ENCODE measurements around the gene COL5A2.

The COL5A2 gene

GRCh38 chr2:189046320-189046719 is 133.2 kb downstream of the COL5A2 start:
- DNase-seq, result no peak

- no peak for DNase-seq
These were observed 133.7 kb downstream of the COL5A2 start for GRCh38 chr2:189045836-189046235.

- no peak for DNase-seq
These were observed 142.0 kb downstream of the COL5A2 start for GRCh38 chr2:189037518-189037917.

- DNase-seq, result no peak
These were observed 154.5 kb downstream of the COL5A2 start for GRCh38 chr2:189024901-189025618.

GRCh38 chr2:189022492-189022891 is 157.1 kb downstream of the COL5A2 start:
- no peak for DNase-seq

GRCh38 chr2:189022053-189022481 is 157.5 kb downstream of the COL5A2 start:
- DNase-seq, result no peak

GRCh38 chr2:189020179-189020578 is 159.4 kb downstream of the COL5A2 start:
- no peak for DNase-seq

GRCh38 chr2:189018631-189019030 is 160.9 kb downstream of the COL5A2 start:
- DNase-seq, result no peak

GRCh38 chr2:189016311-189016861 is 163.2 kb downstream of the COL5A2 start:
- DNase-seq, result no peak

GRCh38 chr2:189015359-189015758 is 164.2 kb downstream of the COL5A2 start:
- DNase-seq, result no peak

GRCh38 chr2:189014449-189015138 is 165.0 kb downstream of the COL5A2 start:
- no peak for DNase-seq

- DNase-seq, result no peak
These were observed 165.7 kb downstream of the COL5A2 start for GRCh38 chr2:189013671-189014448.

GRCh38 chr2:189013031-189013430 is 166.5 kb downstream of the COL5A2 start:
- no peak for DNase-seq

GRCh38 chr2:189012351-189012750 is 167.2 kb downstream of the COL5A2 start:
- no peak for DNase-seq

GRCh38 chr2:189010536-189010935 is 169.0 kb downstream of the COL5A2 start:
- no peak for DNase-seq

GRCh38 chr2:189008555-189009262 is 170.9 kb downstream of the COL5A2 start:
- no peak for DNase-seq

GRCh38 chr2:189002079-189002478 is 177.5 kb downstream of the COL5A2 start:
- DNase-seq, result no peak

- no peak for DNase-seq
These were observed 179.3 kb downstream of the COL5A2 start for GRCh38 chr2:189000221-189000620.

GRCh38 chr2:188997263-188997662 is 182.3 kb downstream of the COL5A2 start:
- DNase-seq, result no peak

- DNase-seq, result no peak
These were observed 186.3 kb downstream of the COL5A2 start for GRCh38 chr2:188993247-188993646.

- no peak for DNase-seq
These were observed 192.7 kb downstream of the COL5A2 start for GRCh38 chr2:188986839-188987238.

- no peak for DNase-seq
These were observed 194.9 kb downstream of the COL5A2 start for GRCh38 chr2:188984680-188985079.

GRCh38 chr2:188984065-188984491 is 195.5 kb downstream of the COL5A2 start:
- DNase-seq, result no peak

Data from NCI-H774 (cell line).